Right atrium auricular region (tissue), 2 donors: ENCODE results near the gene RAD50. TPM values are rescaled to one million over a fixed set of nuclear protein-coding genes. Genes with fewer than 3 reads are reported as not detected.

Source experiments
- DNase-seq: peaks from one replicate; pipeline ENCODE4 v3.0.0-alpha.2; 2019; ENCODE audit warnings: low spot score
- H3K27ac ChIP-seq, 2 donors: fragments of 200-600 bp; sonication (generic); 1 replicate in 1 of 2; 2 replicates in 1 of 2; pipeline ENCODE4 v1.5.1; 2016 to 2019
- H3K27me3 ChIP-seq, 2 donors: fragments of 200-600 bp; sonication (generic); one replicate each; pipeline versions ENCODE4 v1.5.1 to v1.6.0; 2017 to 2019
- H3K36me3 ChIP-seq: fragments of 200-600 bp; sonication (generic); one replicate; pipeline ENCODE4 v1.5.1; 2016
- H3K4me1 ChIP-seq, 2 donors: fragments of 200-600 bp; sonication (generic); one replicate each; pipeline versions ENCODE4 v1.5.1 to v1.6.0; 2017 to 2019
- H3K4me3 ChIP-seq, 2 donors: fragments of 200-600 bp; sonication (generic); 1 replicate in 1 of 2; 2 replicates in 1 of 2; pipeline ENCODE4 v1.5.1; 2017 to 2019; ENCODE audit warnings: mild to moderate bottlenecking in 1 of 2, moderate library complexity in 1 of 2
- H3K9me3 ChIP-seq, 2 donors: fragments of 200-600 bp; sonication (generic); one replicate each; pipeline ENCODE4 v1.5.1; 2019
- total RNA-seq, 2 donors: library from RNA; depleted of rRNA; stranded (reverse); fragments of >200 nt; gene quantifications; one replicate each; pipeline ENCODE4 v1.1.0, GENCODE V29; 2016
- TF ChIP-seq, protein P1 (sequence below), 2 donors: fragments of 200-600 bp; sonication (generic); IDR thresholded peaks; one replicate each; pipeline ENCODE4 v1.5.1; 2019; ENCODE audit warnings: antibody characterized with exemption in 2 of 2

The RAD50 gene
- total RNA-seq, 2 donors from 2014 or later = 11.5 to 18.6 TPM

DNA sequence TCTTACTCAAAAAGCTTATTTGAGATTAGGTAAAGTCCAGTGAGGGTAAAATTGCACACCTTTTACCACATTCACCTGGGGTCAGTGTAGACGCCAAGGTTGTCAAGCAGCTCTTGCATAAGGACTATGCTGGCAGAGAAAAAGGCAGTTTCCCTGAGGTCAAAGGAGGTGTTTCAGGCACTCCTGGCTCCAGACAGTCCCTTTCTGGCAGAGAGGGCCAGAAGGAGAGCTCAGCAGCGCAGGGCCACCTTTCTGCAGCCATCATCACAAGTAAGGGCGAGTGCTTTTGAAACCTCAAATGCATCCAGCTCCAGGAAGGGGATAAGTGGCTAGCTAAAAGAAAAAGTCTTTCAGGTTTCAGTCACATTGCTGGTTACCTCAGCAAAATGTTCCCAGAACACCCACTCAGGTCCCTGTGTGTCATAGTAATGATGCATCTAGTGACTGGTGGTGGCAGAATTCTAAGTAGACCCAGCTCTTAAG is 84.5 kb downstream of the RAD50 start:
- H3K27me3 ChIP-seq = no peaks in the 10 kb centered on the region
- no peaks in the 10 kb centered on the region for H3K9me3 ChIP-seq
- DNase-seq = no peak
- no peak overlapping the region for H3K4me3 ChIP-seq
- no peaks in the 10 kb centered on the region for H3K4me1 ChIP-seq
- H3K36me3 ChIP-seq = peaks cover 48% of the 10 kb centered on the region
- TF ChIP-seq, protein P1, sequence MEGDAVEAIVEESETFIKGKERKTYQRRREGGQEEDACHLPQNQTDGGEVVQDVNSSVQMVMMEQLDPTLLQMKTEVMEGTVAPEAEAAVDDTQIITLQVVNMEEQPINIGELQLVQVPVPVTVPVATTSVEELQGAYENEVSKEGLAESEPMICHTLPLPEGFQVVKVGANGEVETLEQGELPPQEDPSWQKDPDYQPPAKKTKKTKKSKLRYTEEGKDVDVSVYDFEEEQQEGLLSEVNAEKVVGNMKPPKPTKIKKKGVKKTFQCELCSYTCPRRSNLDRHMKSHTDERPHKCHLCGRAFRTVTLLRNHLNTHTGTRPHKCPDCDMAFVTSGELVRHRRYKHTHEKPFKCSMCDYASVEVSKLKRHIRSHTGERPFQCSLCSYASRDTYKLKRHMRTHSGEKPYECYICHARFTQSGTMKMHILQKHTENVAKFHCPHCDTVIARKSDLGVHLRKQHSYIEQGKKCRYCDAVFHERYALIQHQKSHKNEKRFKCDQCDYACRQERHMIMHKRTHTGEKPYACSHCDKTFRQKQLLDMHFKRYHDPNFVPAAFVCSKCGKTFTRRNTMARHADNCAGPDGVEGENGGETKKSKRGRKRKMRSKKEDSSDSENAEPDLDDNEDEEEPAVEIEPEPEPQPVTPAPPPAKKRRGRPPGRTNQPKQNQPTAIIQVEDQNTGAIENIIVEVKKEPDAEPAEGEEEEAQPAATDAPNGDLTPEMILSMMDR (IDR thresholded peaks at IDR 0.05) = no peak
- no peak overlapping the region for H3K27ac ChIP-seq

DNA sequence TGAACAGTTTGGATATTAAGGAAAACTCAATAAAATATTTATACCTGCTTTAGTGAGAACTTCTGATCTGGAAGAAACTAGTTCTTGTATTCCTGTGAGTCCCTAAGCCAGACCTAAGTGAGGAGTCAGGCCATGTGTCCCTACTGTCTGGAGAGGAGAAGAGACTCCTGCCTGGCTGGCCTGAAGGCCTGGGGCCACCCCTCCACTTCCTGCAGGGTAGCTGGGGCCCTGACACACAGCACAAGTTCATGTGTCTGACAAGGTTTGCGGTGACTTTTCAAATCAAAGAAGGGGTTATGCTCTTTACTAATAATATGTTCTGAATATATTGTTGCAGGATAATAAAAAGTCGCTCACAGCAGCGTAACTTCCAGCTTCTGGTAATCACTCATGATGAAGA is 85.1 kb downstream of the RAD50 start:
- TF ChIP-seq, protein P1 (IDR thresholded peaks at IDR 0.05) = no peak
- no peak for DNase-seq
- no peak overlapping the region for H3K27ac ChIP-seq
- no peaks in the 10 kb centered on the region for H3K27me3 ChIP-seq
- H3K36me3 ChIP-seq = peaks cover 48% of the 10 kb centered on the region
- no peaks in the 10 kb centered on the region for H3K9me3 ChIP-seq
- no peaks in the 10 kb centered on the region for H3K4me1 ChIP-seq
- no peak overlapping the region for H3K4me3 ChIP-seq

DNA sequence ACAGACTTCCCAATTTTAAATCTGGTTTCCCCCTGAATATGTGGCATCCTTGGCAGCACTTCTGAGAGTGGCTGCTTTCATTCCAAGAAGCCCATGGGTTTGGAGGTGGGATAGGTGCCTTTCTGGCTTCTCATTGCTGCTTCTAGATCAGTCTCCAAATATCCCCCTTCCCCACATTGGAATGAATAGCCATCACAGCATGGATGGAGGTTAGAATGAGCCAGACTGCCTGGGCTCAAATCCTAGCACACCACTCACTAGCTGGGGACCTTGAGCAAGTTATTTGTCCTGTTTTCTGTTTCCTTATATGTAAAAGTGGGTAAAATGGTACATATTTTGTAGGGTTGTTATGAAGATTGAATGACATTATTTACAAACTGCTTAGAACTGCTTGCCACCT is 87.4 kb downstream of the RAD50 start:
- H3K27me3 ChIP-seq = no peaks in the 10 kb centered on the region
- H3K27ac ChIP-seq = no peak overlapping the region
- no peak overlapping the region for H3K4me3 ChIP-seq
- H3K36me3 ChIP-seq = peaks cover 31% of the 10 kb centered on the region
- peaks cover 0 to 9% of the 10 kb centered on the region in 2 donors for H3K9me3 ChIP-seq
- H3K4me1 ChIP-seq = no peaks in the 10 kb centered on the region
- TF ChIP-seq, protein P1 (IDR thresholded peaks at IDR 0.05) = no peak
- no peak for DNase-seq

DNA sequence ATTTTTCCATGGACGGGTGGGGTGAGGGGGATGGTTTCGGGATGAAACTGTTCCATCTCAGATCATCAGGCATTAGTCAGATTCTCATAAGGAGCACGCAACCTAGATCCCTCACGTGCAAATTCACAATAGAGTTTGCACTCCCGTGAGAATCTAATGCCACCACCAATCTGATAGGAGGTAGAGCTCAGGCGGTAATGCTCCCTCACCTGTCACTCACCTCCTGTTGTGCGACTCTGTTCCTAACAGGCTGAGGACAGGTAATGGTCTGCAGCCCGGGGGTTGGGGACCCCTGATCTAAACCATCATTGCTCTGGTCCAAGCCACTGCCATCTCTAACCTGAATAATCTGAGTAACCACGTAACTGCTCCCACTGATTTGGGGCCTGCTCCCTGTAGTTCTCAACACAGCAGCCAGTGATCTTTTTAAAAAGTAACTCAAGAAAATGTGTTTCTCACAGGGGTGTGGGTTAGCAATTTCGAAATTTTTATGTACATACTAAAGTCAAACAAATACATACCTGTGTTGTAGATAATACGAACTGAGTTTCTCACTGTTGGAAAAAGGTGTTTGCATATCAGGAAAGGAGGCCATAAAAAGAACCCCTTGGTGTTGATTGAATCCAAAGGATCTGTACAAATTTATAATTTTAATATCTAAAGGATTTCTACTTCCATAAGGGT is 89.9 kb downstream of the RAD50 start:
- H3K36me3 ChIP-seq = peaks cover 6% of the 10 kb centered on the region
- no peak overlapping the region for H3K4me3 ChIP-seq
- TF ChIP-seq, protein P1 (IDR thresholded peaks at IDR 0.05) = no peak
- H3K9me3 ChIP-seq = peaks cover 0 to 9% of the 10 kb centered on the region in 2 donors
- no peaks in the 10 kb centered on the region for H3K4me1 ChIP-seq
- no peaks in the 10 kb centered on the region for H3K27me3 ChIP-seq
- H3K27ac ChIP-seq = no peak overlapping the region
- no peak for DNase-seq

DNA sequence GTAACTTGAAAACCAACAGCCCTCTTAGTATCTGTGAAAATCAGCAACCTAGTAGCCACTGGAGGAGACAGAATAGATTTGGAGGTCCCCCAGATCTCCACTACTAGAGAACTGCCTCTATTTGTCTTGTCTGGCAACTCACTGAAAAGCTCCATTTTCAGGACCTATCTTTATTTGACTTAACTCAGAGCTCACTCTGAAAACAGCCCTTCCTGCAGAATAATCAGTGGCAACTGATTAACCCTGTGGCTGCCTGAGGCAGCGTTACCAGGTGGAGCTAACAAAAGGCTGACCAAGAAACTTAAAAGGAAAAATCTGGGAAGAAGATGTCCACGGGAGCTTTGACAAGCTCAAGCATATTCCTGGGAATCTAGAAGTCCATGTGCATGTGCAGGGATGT is 90.7 kb downstream of the RAD50 start:
- Histone ChIP-seq H3K4me1 (no peaks in the 10 kb centered on the region), H3K27ac (no peak overlapping the region), H3K27me3 (no peaks in the 10 kb centered on the region), H3K4me3 (no peak overlapping the region), H3K36me3 (peaks cover 6% of the 10 kb centered on the region), H3K9me3 (peaks cover 0 to 9% of the 10 kb centered on the region in 2 donors)
- no peak for DNase-seq
- TF ChIP-seq, protein P1 (IDR thresholded peaks at IDR 0.05) = no peak

DNA sequence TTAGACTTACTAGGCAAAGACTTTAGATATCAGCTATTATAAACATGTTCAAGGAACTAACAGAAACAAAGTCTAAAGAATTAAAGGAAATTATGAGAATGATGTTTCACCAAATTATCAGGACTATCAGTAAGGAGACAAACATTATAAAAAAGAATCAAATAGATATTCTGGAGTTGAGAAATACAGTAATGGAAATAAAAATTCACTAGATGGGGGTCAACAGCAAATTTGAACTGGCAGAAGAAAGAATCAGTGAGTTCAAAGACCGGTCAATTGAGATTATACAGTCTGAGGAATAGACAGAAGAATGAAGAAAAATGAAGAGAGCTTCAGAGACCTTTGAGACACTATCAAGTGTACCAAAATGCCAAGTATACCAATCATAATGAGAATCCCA is 91.6 kb downstream of the RAD50 start:
- Histone ChIP-seq H3K4me3 (no peak overlapping the region), H3K27me3 (no peaks in the 10 kb centered on the region), H3K9me3 (peaks cover 0 to 9% of the 10 kb centered on the region in 2 donors), H3K4me1 (no peaks in the 10 kb centered on the region), H3K27ac (no peak overlapping the region), H3K36me3 (peaks cover under 1% of the 10 kb centered on the region)
- TF ChIP-seq, protein P1 (IDR thresholded peaks at IDR 0.05) = no peak
- no peak for DNase-seq
